GM19238 (cell line): ENCODE measurements around the gene RASA2.

Source experiments
- DNase-seq: peaks from one replicate; pipeline ENCODE4 v3.0.0; 2011; ENCODE audit warnings: low spot score; ENCODE audit not compliant: insufficient read length

Gene RASA2

GRCh38 chr3:141643391-141643790 is 156.6 kb downstream of the RASA2 start:
- DNase-seq: no peak

DNA sequence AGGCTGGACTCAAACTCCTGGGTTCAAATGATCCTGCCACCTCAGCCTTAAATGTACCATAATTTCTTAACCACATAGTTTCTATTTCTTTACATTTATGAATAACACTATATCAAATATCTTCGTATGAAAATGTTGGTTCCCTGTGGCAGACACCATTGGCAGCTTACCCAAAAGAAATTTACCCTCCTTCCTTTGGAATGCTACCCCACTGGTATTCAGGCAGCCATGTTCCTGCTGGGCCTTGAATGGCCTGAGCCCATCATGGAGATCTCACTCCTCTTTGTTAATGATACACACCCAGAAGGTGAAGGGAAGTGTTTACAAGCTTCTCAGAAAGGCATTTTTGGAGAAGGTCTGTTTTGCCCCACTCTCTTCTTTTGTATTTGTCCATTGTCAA is 157.0 kb downstream of the RASA2 start:
- DNase-seq: no peak

DNA sequence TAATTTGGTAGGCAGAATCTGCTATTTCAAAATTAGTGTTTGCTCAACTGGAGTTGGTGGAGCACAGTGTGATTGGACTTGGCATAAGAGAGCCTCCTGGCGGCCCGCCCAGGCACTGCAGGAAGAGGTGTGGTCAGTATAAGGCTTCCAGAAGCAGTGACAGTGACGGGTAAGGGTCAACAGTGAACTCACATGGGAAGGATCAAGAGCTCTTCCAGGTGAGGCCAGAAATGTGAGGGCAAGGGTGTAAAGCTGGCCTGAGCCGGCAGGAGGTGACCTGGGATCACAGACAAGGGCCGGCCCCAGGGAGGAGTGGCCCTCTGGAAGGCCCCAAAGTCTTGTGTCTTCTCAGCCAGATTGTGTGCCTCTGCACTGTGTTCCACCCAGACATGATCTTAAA is 158.1 kb downstream of the RASA2 start:
- peak; percentile 50 for DNase-seq

DNA sequence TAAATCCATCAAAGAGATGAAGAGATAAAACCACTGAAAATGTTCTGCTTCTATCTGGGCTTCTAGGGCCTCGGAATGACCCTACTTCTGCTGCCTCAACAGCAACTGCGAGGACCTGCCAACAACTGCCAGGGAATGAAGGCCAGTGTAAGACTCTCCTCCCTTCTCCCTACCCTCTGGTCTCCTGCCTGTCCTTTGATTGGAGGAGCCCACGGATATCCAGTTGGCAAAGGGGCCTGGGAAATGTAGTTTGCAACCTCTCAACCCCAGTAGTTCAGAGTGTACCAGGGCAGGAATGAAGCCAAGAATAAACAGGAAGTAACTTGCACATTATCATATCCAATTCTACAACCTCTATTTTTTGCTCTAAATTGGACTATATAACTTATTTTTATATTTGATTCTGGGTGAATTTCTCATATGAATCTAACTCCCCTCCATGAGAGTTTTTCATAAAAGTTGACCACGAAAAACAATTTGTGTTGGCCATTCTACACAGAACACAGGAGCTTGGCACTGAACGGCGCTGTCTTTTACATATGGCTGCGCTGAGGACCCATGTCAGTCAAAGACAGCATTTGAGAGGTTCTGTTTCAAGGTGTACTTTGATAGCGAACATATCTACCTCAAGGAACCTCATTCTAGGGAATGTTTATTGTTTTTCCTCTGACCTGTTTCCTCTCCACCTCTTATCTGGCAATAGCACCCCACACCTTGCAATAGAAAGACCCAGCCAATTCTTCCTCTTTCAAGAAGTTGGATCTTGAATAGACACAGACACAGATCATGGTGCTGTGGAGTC is 160.1 kb downstream of the RASA2 start:
- DNase-seq: no peak

- no peak for DNase-seq
Measured at GRCh38 chr3:141647562-141647915, 160.7 kb downstream of the RASA2 start.

GRCh38 chr3:141648055-141648910 is 161.5 kb downstream of the RASA2 start:
- no peak for DNase-seq

DNA sequence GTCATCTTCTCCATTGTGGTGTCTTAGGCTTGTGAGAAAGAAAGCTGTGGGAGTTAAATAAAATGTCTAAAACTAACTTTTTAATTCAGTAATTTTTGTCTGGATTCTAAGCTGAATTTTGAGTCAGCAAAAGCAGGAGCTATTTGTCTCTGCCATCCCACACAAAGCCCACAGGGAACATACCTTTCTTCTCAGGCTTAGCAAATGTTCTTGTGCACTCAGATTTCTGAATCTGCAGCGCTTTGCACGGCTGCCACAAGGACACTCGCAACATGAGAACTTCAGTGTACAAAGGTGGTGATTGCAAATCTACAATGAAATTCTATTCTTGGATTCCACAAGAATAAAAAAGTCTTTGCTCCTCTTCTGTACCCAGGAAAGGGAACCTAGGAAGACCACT is 163.0 kb downstream of the RASA2 start:
- DNase-seq: no peak

- no peak for DNase-seq
Measured at GRCh38 chr3:141650783-141651182, 164.0 kb downstream of the RASA2 start.

- DNase-seq: no peak
Measured at GRCh38 chr3:141651409-141651808, 164.6 kb downstream of the RASA2 start.

DNA sequence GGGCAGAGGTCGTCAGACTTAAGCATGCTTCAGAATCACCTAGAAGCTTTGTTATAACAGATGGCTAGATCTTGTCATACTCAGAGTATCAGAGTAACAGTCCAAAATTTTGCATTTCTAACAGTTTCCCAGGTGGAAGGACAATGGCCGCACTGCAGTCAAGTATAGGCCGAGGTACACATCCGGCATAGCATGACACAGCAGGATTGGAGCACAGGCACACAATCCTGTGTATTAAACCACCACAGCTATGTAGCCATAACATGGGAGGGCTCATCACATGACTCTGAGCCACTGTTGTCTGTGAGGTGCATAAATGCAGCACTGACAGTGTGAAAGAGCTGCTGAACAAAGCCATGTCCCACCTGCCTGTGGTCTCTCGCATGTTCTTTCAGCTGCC is 165.5 kb downstream of the RASA2 start:
- DNase-seq: no peak

DNA sequence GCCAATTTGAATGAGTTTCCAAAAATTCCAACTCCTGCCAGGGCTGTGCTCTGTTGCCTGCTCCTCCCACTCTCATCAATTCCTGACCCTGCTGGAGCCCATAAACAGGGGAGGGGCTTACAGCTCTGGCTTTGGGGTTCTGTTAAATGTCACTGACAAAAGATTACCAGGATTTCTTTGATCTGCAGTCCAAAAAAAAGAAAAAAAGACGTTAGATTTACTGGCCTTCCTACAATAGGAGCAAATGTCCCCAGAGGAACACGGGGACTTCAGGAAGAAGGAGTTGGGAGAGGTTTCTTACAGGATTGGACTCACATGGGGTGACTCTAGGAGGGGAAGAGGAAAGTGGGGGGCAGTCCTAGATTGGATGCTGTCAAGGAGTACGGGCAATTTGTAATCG is 167.0 kb downstream of the RASA2 start:
- no peak for DNase-seq

DNA sequence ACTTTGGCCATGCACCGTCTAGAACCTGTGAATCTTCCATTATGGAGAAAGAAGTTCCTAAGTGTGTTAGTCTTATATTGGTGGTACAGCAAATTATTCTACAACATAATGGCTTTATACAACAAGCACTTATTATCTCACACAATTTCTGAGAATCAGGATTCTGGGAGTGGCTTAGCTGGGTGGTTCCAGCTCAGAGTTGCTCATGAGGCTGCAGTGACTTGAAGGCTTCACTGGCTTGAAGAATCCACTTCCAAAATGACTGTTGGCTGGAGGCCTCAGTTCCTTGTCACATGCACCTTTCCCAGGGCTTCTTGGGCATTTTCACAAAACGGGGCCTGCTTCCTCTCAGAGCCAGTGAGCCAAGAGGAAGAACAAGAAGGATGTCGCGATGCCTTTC is 169.0 kb downstream of the RASA2 start:
- no peak for DNase-seq

DNA sequence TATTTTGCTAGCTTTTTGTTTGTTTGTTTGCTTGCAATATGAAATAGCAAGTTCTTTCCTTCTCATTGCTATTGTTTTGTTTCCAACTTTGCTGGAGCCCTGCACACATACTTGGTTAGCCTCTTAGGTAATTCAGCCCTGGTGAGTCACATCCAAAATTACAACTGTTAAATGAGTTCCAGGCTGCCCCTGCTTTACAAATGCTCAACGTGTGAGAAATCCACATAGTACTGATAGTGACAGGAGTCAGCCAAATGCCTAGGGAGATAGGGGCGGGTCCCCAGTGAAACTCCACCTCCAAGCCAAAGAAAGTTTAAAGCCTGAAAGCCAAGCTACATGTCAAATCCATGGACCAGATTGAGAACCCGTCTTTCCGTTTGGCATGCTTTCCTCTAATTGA is 169.9 kb downstream of the RASA2 start:
- DNase-seq: no peak

GRCh38 chr3:141657516-141657915 is 170.7 kb downstream of the RASA2 start:
- no peak for DNase-seq

- DNase-seq: no peak
Measured at GRCh38 chr3:141659821-141660613, 173.2 kb downstream of the RASA2 start.

GRCh38 chr3:141660614-141660947 is 173.8 kb downstream of the RASA2 start:
- DNase-seq: no peak

GRCh38 chr3:141661229-141662196 is 174.7 kb downstream of the RASA2 start:
- no peak for DNase-seq

- no peak for DNase-seq
Measured at GRCh38 chr3:141663993-141664392, 177.2 kb downstream of the RASA2 start.
